T-helper 9 cell (primary cell): ENCODE measurements around the gene LAPTM5.
A peak's percentile ranks its signal among the peaks of the same experiment; 100 is the strongest.
"Not testable (repeated sequence)": the region's sequence is repeated elsewhere in the genome, so short reads cannot be mapped to it uniquely, and the experiment has no call there.

Source experiments
- DNase-seq: peaks from one replicate; pipeline ENCODE4 v3.0.0-alpha.2; 2020

LAPTM5 gene

DNA sequence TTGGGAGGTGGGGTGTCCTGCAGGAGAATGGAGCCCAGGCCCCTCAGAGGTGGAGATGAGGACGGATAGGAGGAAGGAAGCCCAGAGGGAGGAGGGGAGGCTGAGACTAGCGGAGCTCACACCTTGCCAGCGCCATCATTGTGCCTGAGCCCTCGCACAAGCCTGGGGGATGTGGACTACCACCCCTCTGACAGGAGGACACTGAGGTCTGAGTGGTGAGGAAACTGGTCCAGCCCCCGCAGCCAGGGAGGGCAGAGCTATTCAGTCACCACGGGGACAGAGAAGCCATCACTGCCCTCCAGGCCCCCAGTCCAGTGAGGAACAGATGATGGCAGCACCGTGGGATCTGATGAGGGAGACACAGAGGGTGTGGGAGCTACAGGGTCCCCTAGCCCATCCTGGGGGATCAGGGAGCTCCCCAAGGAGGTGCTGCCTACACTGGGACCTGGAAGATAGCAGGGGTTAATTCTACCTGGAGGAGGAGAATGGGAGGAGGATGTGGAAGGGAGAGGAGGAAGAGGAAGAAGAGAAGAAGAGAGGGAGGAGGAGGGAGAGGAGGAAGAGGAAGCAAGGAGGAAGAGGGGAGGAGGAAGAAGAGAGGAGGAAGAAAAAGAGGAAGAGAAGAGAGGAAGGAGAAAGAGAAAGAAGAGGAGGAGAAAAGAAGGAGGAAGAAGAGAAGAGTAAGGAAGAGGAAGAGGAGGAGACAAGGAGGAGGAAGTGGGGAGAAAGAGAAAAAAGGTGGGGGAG is 65.2 kb downstream of the LAPTM5 start:
- DNase-seq: no peak

DNA sequence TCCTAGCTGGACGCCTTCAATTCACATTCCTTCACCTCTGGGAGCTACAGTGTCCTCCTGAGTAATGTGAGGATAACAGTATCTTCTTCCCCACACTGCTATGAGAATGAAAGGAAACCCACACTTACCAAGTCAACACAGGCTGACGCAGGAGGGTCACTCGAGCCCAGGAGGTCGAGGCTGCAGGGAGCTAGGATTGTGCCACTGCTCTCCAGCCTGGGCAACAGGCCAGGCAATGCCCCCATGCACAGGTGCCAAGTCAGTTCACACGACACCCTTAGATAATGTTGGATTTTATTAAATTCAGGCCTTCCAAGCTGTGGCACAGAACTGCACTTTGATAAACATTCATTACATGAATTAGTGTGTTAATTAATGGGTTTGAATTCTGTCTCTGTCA is 66.1 kb downstream of the LAPTM5 start:
- DNase-seq: no peak

DNA sequence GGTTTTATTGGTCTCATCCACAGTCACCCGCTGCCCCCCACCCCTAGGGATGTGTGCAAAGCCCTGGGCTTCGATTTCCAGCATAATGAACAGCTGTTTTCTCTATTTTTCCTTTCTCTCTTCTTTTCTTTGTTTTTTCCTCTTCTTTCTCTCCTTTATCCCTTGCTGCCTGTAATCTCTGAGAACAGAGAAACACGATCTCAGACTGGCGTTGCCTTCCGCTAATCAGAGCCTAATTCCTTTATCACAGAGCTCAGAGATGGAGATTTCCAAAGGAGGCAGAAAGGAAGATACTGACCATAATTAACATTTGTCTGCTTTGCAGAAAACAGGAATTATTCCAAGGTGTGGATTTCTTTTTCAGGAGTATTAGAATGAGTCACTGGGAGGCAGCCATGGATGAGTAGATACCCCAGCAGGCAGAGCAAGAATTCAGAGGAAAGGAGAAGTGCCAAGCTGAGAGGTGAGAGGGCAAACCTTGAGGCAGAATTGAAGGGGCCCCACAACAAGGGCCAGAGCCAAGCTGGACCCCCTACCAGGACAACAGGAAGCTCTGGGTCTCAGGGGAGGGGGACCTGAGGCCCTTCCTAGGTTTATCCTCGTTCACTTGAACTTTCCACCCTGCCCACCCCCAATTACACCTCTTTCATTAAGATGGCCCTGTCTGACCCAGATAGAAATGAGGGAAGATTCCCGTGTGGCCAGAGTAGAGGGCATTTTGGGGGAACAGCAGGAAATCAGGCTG is 67.5 kb downstream of the LAPTM5 start:
- DNase-seq: no peak

DNA sequence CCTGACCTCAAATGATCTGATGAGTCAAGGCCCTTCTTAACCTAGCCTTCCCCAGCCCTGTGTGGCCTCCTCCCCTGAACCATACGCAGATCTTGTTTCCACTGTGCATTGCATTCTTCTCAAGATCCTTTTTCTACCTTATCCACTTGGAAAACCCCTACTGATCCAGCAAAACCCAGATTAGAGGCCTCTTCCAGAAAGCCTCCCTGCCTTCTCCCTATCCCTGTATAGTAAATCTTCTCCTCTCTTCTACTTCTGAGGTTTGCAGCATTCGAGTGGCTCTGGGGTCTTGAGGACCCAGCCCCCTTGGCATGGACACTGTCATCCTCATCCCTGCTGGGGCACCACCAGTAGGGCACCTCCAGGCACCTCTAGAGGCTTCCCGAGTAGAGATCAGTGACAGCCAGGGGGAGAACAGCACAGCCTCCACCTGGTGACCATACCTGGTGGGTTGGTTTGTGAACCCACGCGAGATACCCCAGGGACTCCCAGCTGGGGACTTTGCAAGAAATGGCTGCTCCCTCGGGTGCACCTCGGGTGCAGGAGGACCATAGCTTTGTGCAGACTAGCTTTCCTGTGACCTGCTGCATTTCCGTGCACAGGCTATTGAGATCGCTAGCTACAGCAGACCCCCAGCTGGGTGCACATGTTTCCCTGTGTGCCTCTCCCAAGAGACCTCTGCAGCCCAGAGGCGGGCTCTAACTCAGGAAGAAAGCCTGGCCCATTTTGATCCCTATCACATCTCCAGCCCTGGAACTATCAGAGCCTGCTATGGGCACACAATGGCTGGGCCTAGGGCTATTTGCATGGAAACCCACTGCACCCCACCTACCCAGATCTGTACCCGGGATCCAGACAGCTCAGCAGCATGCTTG is 68.4 kb downstream of the LAPTM5 start:
- no peak for DNase-seq

DNA sequence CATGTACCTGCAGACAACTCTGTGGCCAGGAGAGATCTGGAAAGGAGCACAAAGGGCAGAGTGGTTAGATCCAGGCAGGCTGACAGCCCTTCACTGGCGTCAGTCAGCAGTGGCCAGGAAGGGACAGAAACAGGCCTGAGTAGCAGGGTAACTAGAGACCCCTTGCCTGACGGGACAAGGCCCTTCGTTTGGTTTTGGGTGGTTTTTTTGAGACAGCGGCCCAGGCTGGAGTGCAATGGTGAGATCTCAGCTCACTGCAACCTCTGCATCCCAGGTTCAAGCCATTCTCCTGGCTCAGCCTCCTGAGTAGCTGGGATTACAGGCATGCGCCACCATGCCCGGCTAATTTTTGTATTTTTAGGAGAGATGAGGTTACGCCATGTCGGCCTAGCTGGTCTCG is 69.1 kb downstream of the LAPTM5 start:
- DNase-seq: not testable (repeated sequence)

DNA sequence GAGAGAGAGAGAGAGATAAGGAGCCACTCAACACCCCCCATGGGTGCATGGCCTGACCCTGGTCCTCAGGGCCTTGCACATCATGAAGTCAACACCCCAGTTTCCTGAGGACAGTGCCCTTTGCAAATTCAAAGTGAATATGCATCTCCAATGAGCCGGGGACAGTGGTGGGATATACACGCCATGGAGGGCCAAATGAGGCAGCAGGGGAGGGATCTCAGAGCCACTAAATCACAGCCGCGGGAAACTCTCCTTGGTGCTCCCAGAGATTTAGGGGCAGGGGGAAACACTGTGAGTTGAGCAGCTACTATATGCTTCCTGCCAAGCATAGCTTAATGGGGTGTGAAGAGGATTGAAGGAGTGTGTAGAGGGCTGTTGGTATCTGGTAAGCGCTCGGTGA is 69.7 kb downstream of the LAPTM5 start:
- DNase-seq: no peak

DNA sequence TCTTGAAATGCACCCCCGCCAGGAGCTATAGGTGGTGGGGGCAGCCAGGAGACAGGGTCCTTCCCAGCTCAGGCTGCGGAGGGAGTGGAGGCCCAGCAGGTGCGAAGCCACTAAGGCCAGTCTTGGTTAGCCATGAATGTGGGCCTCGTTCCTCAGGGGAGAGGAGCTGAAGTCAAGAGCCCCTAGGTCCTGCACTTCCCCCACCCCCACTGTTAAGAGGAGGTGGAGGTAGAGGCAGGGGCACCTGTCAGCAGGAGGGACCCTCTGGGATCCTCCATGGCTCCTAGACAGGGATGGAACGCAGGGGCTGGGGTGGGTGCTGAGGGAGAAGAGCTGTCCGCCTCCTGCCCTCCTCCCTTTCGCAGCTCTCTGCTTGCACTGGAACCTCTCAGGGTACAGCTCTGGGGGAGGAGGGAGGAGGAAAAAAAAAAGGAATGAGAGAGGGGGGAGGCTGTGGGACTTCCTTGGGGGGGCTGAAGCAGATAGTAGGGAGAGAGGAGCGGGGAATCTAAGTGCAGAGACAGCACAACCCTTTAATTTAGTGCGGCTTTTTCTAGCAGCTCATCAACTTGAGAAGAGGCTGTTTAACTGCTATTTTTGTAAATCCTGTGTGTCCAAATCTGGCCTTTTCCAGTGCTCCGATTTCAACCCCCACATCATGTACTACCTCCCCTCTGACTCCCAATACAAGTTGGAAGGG is 71.2 kb downstream of the LAPTM5 start:
- no peak for DNase-seq

DNA sequence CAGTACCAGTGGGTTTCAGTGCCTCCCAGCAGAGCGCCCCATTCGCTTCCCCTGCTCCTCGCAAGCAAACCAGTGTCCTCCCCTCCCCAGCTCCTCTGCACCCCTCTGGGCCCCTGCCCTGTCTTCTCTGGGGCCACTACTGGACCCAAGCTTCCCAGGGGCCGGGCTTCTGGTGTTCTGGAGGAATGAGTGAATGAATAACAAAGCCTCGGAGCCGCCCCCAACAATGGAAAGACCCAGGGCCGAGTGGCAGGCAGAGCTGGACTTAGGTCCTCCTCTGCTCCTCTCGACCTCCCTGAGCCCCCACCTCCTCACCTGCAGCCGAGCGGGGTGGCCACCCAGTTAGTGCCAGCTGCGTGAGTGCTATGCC is 71.8 kb downstream of the LAPTM5 start:
- DNase-seq: no peak

DNA sequence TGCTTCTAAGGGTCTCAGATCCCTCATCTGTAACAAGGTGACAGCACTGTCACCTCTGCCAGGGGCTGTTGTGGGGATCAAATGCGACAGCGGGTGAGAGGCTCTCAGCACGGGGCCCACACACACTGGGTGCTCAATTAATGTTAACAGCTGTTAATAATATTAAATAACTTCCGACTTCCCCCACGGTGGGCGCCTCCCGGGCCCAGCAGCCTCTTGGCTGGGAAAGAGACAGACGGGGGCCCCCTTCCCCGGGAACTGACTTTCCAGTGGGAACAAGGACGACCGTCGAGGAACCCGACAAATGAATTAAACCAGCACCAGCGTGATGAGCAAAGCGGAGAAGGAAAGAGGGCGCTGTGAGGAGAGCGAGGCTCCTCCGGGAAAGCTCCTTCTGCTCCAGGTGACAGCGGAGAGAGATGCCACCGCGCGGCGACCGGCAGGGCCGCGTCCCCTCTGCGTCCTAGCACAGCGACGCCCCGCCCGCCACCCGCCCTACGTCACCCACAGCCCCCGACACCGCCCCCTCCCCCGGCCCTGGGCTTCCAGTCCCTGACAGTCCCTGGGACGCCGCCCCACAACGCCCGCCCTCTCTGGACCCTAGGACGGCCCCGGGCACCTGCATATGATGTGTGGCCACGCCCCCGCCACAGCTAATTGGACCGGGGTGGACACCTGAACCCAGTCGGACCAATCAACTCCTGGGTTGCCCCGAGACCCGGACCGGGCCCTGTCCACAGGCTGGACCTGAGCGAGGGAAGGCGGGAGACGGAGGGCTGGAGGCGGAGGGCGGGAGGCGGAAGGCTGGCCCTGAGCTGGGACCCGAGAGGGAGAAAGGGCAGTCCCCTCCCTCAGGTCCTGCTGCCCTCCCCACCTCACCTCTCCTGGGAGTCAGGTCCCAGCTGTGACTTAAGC is 72.4 kb downstream of the LAPTM5 start:
- peak; percentile 4 for DNase-seq

DNA sequence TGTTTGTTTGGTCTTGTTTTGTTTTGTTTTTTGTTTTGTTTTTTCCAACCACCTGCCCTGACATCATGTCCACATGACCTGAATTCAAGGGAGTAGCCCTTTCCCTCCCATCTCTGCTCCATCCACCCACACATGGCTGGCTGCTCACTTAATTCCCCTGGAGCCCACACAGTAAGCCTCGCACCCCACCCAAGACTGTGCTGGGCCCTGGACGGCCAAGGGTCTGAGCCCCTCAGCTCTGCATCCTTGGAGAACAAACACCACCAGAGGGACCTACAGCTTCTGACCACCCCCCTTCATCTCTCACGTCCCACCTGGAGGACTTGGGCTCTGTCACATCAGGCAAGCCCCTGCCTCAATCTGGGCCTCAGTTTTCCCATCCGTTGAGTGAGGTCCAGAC is 73.3 kb downstream of the LAPTM5 start:
- DNase-seq: no peak

DNA sequence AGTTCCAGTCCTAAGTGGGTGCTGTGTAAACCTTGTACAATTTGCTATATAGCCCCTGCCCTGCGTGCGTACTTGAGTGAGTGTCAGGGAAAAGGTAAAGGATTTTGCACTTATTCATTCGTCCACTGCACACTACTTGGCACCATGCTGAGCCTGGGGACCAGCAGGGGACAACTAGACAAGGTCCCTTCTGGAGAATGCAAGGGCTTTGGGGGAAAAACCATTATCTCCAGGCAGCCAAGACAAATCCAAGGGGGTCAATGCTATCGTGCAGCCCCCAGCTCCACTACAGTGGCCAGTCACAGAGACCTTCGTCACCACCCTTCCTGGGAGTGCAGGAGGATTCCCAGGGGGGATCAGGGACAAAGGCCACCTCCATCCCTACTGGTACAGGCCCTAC is 73.9 kb downstream of the LAPTM5 start:
- DNase-seq: no peak
